Measurements from ENCODE around the gene DTNB. TPM values are rescaled to one million over a fixed set of nuclear protein-coding genes. Genes with fewer than 3 reads are reported as not detected.
A peak's percentile ranks its signal among the peaks of the same experiment; 100 is the strongest.
"Not testable (repeated sequence)": the region's sequence is repeated elsewhere in the genome, so short reads cannot be mapped to it uniquely, and the experiment has no call there.

DTNB gene
- polyA plus RNA-seq, 3 donors: 18.0 to 21.0 (median 20.2) TPM

DNA sequence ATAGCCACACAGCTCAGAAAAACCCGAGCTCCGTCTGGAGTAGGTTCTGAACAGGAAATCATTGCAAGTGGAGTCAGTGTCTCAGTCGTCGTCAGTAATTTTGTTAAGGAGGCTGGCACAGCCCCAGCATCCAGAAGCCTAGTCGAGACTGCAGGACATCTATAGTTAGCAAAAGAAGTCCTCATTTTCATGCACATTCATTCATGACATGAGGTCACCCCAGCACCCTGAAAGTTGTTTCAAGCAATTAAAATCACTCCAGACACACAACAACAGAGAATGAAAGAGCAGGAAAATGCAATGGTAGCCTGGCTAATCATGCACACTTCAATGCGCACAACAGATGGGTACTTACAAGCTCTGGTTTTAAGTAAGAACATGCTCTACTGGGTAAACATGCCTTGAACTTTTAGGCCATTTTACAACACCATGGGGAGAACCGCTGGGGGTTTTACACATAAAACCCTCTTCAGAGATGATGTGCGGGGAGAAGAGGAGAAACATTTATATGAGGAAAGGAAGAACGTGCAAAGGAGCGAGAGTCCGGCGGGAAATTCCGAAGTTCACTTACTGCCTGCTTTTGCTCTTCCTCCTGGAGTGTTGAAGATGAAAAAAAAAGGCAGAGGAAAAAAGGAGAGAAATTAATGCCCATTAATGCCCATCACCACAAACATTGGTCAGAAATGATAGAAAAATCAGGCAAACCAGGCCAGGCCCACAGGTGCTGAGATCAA is 254.3 kb downstream of the DTNB start:
- no peak for DNase-seq (ENCODE audit: extremely low read depth in 1 of 11, low read depth in 9 of 11, low spot score in 4 of 11)

GRCh38 chr2:25417715-25418369 is 255.5 kb downstream of the DTNB start:
- no peak for DNase-seq (ENCODE audit: extremely low read depth in 1 of 11, low read depth in 9 of 11, low spot score in 4 of 11)

- DNase-seq (ENCODE audit: extremely low read depth in 1 of 11, low read depth in 9 of 11, low spot score in 4 of 11): no peak
Observed at GRCh38 chr2:25416674-25417073, 256.7 kb downstream of the DTNB start.

DNA sequence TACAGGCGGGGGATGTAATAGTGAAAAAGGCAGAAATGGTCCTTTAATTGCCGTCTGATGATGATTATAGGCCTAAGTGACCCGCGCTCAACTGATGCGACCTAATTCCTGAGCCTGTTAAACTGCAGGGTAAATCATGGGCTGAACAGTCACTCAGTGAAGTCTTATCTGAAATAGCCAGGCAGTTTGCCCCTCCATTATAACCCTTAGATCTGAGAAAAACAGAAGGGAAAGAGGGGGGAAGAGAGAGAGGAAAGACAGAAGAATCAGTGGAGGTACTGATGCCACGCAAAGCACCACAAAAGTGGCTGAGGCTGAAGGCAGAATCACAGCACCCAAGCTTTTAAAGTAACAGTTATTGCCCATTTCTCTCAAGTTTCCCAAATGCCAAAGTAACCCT is 258.6 kb downstream of the DTNB start:
- no peak for DNase-seq (ENCODE audit: extremely low read depth in 1 of 11, low read depth in 9 of 11, low spot score in 4 of 11)

- not testable (repeated sequence) for DNase-seq (ENCODE audit: extremely low read depth in 1 of 11, low read depth in 9 of 11, low spot score in 4 of 11)
Observed at GRCh38 chr2:25413409-25413808, 260.0 kb downstream of the DTNB start.

GRCh38 chr2:25411753-25412152 is 261.6 kb downstream of the DTNB start:
- DNase-seq (ENCODE audit: extremely low read depth in 1 of 11, low read depth in 9 of 11, low spot score in 4 of 11): no peak

GRCh38 chr2:25411281-25411680 is 262.1 kb downstream of the DTNB start:
- DNase-seq (ENCODE audit: extremely low read depth in 1 of 11, low read depth in 9 of 11, low spot score in 4 of 11): no peak

- no peak for DNase-seq (ENCODE audit: extremely low read depth in 1 of 11, low read depth in 9 of 11, low spot score in 4 of 11)
Observed at GRCh38 chr2:25410370-25410769, 263.0 kb downstream of the DTNB start.

GRCh38 chr2:25409468-25409867 is 263.9 kb downstream of the DTNB start:
- no peak for DNase-seq (ENCODE audit: extremely low read depth in 1 of 11, low read depth in 9 of 11, low spot score in 4 of 11)

DNA sequence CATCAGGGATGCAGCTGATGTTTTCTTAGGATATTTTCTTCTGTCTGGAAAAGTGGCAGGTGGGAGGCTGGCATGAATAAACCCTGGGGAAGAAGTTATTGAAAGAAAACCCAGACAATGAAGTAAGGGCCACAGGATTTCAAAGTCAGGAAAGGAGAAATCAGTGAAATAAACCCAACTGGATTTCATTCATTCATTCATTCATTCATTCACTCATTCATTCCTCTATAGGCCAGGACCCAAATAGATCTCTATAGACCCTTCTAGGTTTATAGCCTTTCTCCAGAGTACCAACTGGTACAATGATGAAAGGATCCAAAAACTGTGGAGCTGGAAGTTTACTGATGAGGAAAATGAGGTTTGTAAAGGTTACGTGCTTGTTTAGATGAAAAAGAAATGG is 264.3 kb downstream of the DTNB start:
- no peak for DNase-seq (ENCODE audit: extremely low read depth in 1 of 11, low read depth in 9 of 11, low spot score in 4 of 11)

DNA sequence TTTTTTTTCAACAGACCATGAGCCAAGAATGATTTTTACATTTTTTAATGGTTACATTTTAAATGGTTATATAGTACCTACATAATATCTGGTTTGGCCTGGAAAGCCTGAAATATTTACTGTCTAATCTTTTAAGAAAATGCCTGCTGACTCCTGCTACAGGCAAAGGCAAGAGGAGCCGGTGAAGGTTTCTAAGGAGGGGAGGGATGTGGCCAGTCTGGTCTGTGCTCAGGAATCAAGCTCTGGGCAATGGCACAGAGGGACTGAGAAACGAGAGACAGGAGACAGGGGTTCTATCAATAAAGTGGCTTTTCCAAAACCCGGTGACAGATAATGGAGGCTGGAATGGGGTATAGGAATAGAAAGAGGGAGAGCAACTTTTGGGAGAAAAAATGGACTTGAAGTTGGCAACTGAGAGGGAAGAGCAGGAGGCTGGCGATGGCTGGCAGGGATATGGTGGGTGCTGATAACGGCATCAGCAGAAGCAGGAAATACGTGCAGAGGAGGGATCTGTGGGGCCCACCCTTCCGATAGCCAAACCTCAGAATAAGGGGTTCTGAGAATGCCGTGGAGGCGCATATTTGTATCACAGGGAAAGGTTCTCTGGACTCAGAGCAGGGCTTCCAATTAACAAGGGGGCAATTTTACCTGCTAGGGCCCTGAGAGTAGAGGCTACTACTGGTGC is 267.6 kb downstream of the DTNB start:
- no peak for DNase-seq (ENCODE audit: extremely low read depth in 1 of 11, low read depth in 9 of 11, low spot score in 4 of 11)

DNA sequence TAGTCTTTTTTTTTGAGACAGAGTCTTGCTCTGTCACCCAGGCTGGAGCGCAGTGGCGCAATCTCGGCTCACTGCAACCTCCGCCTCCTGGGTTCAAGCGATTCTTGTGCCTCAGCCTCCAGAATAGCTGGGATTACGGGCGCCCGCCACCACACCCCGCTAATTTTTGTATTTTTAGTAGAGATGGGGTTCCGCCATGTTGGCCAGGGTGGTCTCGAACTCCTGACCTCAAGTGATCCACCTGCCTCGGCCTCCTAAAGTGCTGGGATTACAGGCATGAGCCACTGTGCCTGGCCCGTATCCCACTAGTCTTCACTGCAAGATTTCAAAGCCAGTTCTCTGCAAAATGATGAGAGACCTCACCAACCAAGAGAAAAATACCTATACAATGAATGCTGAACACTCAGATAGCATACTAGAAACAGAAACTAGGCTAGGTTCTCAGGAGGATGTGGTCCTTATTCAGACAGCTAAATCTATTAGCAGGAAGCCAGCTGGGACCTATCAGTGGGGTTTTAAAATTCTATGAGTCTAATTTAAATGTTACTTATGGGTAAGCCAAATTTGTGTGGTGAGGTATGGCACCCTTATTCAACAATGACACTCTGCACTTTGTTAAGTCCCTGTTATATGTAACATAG is 270.1 kb downstream of the DTNB start:
- peak in 1 of 11 donors; percentile 6 for DNase-seq (ENCODE audit: extremely low read depth in 1 of 11, low read depth in 9 of 11, low spot score in 4 of 11)

- DNase-seq (ENCODE audit: extremely low read depth in 1 of 11, low read depth in 9 of 11, low spot score in 4 of 11): no peak
Observed at GRCh38 chr2:25402477-25402876, 270.9 kb downstream of the DTNB start.

DNA sequence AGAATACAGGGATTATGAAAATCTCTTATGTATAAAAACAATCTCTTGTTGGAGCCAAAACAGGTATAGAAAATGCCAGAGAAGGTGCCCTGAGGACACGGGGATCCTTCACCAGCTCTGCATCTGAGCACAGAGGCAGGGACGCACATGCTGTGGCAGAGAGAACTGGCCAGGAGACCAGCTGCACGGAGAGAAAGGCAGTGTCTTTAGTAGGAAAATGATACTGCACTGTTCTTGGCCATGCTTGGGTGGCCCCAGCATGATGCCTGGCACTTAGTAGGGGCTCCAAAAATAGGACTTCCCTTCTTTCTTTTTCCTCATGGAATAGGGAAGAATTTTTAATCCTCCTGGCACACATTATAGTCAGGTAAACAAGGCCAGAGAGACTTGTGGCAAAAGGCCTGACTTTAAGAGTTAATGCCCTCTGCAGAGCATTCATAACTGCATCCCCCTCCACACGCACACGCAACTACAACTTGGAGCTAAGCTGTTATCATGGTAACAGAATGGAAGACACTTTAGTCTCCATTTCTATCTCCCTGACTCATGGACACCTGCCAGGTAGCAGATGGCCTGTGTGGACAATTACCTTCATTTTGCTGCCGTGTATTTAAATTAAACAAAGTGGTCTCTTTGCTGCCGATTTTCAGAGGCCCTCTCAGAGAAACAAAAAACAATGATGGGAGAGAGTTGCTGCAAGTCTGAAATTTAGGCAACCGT is 271.9 kb downstream of the DTNB start:
- DNase-seq (ENCODE audit: extremely low read depth in 1 of 11, low read depth in 9 of 11, low spot score in 4 of 11): no peak

DNA sequence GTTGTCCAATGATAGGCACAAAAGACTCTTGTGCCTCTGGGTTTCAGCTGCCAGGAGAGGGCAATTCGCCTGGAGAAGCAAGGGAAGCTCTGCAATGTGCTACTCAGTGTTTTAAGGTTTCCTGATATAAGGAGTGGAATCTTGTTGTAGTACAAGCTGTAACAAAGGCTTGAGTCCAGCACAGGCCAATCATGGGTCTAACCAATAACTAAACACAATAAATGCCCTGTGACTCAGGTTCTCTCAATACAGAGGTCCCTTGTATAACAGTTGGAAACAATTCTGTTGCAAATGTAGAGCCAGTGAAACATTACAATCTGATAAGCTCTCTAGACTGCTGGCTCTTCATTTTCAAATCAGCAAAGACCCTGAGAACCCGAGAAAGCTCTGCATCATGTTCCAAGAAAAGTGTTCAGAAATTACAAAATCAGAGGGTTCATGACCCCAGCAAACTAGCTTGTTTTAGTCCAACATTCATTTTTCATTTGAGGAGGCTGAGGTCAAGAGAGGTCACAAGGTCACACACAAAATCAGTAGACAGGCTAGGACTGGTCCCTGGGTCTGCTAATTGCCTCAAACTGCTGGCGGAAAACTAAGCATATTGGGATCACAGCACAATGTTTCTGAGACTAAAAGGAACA is 272.7 kb downstream of the DTNB start:
- DNase-seq (ENCODE audit: extremely low read depth in 1 of 11, low read depth in 9 of 11, low spot score in 4 of 11): no peak

GRCh38 chr2:25400169-25400568 is 273.2 kb downstream of the DTNB start:
- DNase-seq (ENCODE audit: extremely low read depth in 1 of 11, low read depth in 9 of 11, low spot score in 4 of 11): no peak

GRCh38 chr2:25398534-25398933 is 274.8 kb downstream of the DTNB start:
- DNase-seq (ENCODE audit: extremely low read depth in 1 of 11, low read depth in 9 of 11, low spot score in 4 of 11): no peak

DNA sequence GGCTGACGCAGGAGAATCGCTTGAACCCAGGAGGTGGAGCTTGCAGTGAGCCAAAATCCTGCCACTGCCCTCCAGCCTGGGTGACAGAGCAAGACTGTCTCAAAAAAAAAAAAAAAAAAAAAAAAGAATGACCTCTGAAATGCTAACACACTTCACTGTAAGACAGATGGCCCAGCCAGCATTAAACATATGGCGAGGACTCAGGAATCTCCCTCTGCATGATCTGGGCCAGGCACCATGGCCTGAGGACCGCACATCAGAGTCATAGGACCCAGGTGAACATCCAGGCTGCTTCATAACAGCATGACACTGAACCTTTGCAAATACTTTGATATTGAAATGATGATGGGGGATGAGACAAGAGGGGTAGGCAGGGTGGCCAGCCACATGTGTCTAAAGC is 275.6 kb downstream of the DTNB start:
- DNase-seq (ENCODE audit: extremely low read depth in 1 of 11, low read depth in 9 of 11, low spot score in 4 of 11): no peak

DNA sequence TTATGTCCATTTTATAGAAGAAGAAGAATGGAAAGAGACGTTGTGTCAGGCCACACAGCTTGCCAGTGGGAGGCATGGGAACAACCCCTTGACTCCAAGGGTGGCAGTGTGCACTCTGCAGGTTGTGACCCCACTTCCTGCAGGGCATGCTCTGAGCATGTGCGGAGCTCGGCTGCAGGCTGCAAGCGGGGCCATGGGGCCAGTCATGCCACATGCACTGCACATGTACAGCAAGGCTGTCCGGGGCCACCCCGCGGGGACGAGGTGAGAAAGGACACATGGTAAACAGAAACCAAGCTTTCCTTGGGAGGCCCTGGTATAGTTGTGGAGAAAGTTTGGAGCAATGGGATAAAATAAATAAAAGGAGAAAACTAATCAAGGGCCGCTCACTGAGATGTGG is 284.2 kb downstream of the DTNB start:
- no peak for DNase-seq (ENCODE audit: extremely low read depth in 1 of 11, low read depth in 9 of 11, low spot score in 4 of 11)
